WTC11 (cell line): Measurements from ENCODE around the gene SMG1. TPM values are rescaled to one million over a fixed set of nuclear protein-coding genes. Genes with fewer than 3 reads are reported as not detected.
"Not testable (repeated sequence)": the region's sequence is repeated elsewhere in the genome, so short reads cannot be mapped to it uniquely, and the experiment has no call there.

Experiments
- ATAC-seq: fragments of 200-7000 bp; cut with Tn5 transposase; 2 replicates; pipeline ENCODE4 v1.10.0; 2021; ENCODE audit warnings: mild to moderate bottlenecking, moderate library complexity
- CTCF ChIA-PET: fragments of 300-600 bp; sonication (Branson Sonifier 250); formaldehyde crosslinking; loops from one replicate; lab custom pipeline; 2021; ENCODE audit warnings: antibody characterized with exemption; lab: Charles Lee
- POLR2A ChIA-PET: fragments of 350-600 bp; sonication (Branson Sonifier 250); formaldehyde crosslinking; loops from one replicate; lab custom pipeline; 2021; ENCODE audit warnings: antibody characterized with exemption; lab: Charles Lee
- DNase-seq: peaks from one replicate; pipeline ENCODE4 v3.0.0; 2021; ENCODE audit warnings: low spot score
- H3K27ac Mint-ChIP-seq: 2 replicates; pipeline ENCODE4 v1.8.0; 2021; ENCODE audit warnings: mixed read lengths
- H3K27me3 Mint-ChIP-seq: 2 replicates; pipeline ENCODE4 v1.8.0; 2021; ENCODE audit warnings: low read depth, mild to moderate bottlenecking, moderate library complexity, mixed read lengths
- H3K36me3 Mint-ChIP-seq: 2 replicates; pipeline ENCODE4 v1.8.0; 2021; ENCODE audit warnings: mixed read lengths
- H3K4me1 Mint-ChIP-seq: 2 replicates; pipeline ENCODE4 v1.8.0; 2022; ENCODE audit warnings: mixed read lengths
- H3K4me3 Mint-ChIP-seq: 2 replicates; pipeline ENCODE4 v1.8.0; 2021; ENCODE audit warnings: mild to moderate bottlenecking, moderate library complexity, mixed read lengths
- H3K9me3 Mint-ChIP-seq: 2 replicates; pipeline ENCODE4 v1.8.0; 2021; ENCODE audit warnings: mixed read lengths
- ATF1 ChIP-seq: sonication (generic); formaldehyde crosslinking; IDR thresholded peaks from 2 replicates; pipeline ENCODE4 v1.8.1; 2023; ENCODE audit warnings: mild to moderate bottlenecking, moderate library complexity, missing genetic modification reagents
- ATF3 ChIP-seq: sonication (generic); formaldehyde crosslinking; conservative IDR thresholded peaks from 2 replicates; pipeline ENCODE4 v1.8.1; 2022; ENCODE audit warnings: mild to moderate bottlenecking, missing genetic modification reagents
- CREB1 ChIP-seq: sonication (generic); formaldehyde crosslinking; IDR thresholded peaks from 2 replicates; pipeline ENCODE4 v1.8.0; 2023; ENCODE audit warnings: mild to moderate bottlenecking, missing genetic modification reagents
- ELF4 ChIP-seq: sonication (generic); formaldehyde crosslinking; IDR thresholded peaks from 2 replicates; pipeline ENCODE4 v1.8.1; 2022; ENCODE audit warnings: low read depth, mild to moderate bottlenecking, moderate library complexity, missing genetic modification reagents
- EMX1 ChIP-seq: fragments of 250-450 bp; sonication (Bioruptor Pico); IDR thresholded peaks from 2 replicates; pipeline ENCODE4 v1.8.0; 2021; ENCODE audit warnings: mild to moderate bottlenecking
- GABPB1 ChIP-seq: sonication (generic); formaldehyde crosslinking; IDR thresholded peaks from 2 replicates; pipeline ENCODE4 v1.8.1; 2023; ENCODE audit warnings: mild to moderate bottlenecking, missing genetic modification reagents
- HMGA2 ChIP-seq: fragments of 250-450 bp; sonication (Bioruptor Pico); IDR thresholded peaks from 2 replicates; pipeline ENCODE4 v1.4.0; 2021; ENCODE audit warnings: mild to moderate bottlenecking, moderate library complexity
- MYBL2 ChIP-seq: sonication (generic); formaldehyde crosslinking; IDR thresholded peaks from 2 replicates; pipeline ENCODE4 v1.8.1; 2023; ENCODE audit warnings: mild to moderate bottlenecking, moderate library complexity, missing genetic modification reagents
- OVOL2 ChIP-seq: fragments of 250-450 bp; sonication (Bioruptor Pico); IDR thresholded peaks from 2 replicates; pipeline ENCODE4 v1.9.0; 2021; ENCODE audit warnings: mild to moderate bottlenecking, borderline replicate concordance
- PRRX2 ChIP-seq: fragments of 250-450 bp; sonication (Bioruptor Pico); IDR thresholded peaks from 2 replicates; pipeline ENCODE4 v1.8.0; 2021; ENCODE audit warnings: mild to moderate bottlenecking
- SOX15 ChIP-seq: fragments of 250-450 bp; sonication (Bioruptor Pico); IDR thresholded peaks from 2 replicates; pipeline ENCODE4 v1.9.0; 2021; ENCODE audit warnings: mild to moderate bottlenecking
- ZBTB21 ChIP-seq: sonication (generic); formaldehyde crosslinking; IDR thresholded peaks from 2 replicates; pipeline ENCODE4 v1.8.1; 2023; ENCODE audit warnings: mild to moderate bottlenecking, missing genetic modification reagents, borderline replicate concordance
- ZNF281 ChIP-seq: sonication (generic); formaldehyde crosslinking; IDR thresholded peaks from 2 replicates; pipeline ENCODE4 v1.8.0; 2023; ENCODE audit warnings: mild to moderate bottlenecking, missing genetic modification reagents
- ZNF317 ChIP-seq: sonication (generic); formaldehyde crosslinking; IDR thresholded peaks from 2 replicates; pipeline ENCODE4 v1.8.1; 2023; ENCODE audit warnings: low read depth, mild to moderate bottlenecking, moderate library complexity, missing genetic modification reagents, borderline replicate concordance
- ZNF671 ChIP-seq: fragments of 250-450 bp; sonication (Bioruptor Pico); IDR thresholded peaks from 2 replicates; pipeline ENCODE4 v1.8.0; 2021; ENCODE audit warnings: mild to moderate bottlenecking
- total RNA-seq: library from RNA; stranded (reverse); gene quantifications from 3 replicates; pipeline ENCODE4 v1.2.3, GENCODE V29; 2021
- TF ChIP-seq, protein P1 (sequence below): fragments of 250-450 bp; sonication (Bioruptor Pico); IDR thresholded peaks from 2 replicates; pipeline ENCODE4 v1.9.0; 2021; ENCODE audit warnings: mild to moderate bottlenecking, borderline replicate concordance
- TF ChIP-seq, protein P2 (sequence below): sonication (generic); formaldehyde crosslinking; IDR thresholded peaks from 2 replicates; pipeline ENCODE4 v1.8.0; 2022; ENCODE audit warnings: mild to moderate bottlenecking, missing genetic modification reagents
- TF ChIP-seq, protein P3 (sequence below): sonication (generic); formaldehyde crosslinking; IDR thresholded peaks from 2 replicates; pipeline ENCODE4 v1.8.1; 2022; ENCODE audit warnings: mild to moderate bottlenecking, moderate library complexity, missing genetic modification reagents

SMG1 gene
- total RNA-seq, 1 experiment from 2014 or later: 72.2 TPM

DNA sequence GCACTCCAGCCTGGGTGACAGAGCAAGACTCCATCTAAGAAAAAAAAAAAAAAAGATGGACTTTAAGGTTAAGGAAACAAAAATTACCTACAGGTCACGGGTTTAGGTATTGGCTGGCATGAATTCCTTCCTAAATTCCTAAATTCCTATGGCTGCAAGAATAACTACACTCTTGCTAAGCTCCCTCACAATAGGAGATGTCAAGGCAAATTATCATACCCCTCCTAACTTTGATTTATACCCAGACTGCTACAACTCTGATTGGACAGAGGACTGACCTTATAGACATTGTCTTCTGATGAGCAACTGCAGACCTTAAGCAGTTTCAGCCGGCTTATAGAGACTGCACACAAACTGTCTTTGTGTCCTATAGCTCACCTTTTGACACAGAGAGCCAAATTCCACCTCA, 32.4 kb upstream of the SMG1 start:
- H3K36me3 Mint-ChIP-seq: no peaks in the 10 kb centered on the region
- H3K27me3 Mint-ChIP-seq: no peaks in the 10 kb centered on the region; the same call in 1 of the 2 replicates
- H3K4me3 Mint-ChIP-seq: no peak overlapping the region
- 0 out of 2 replicates have a peak, but pooled peaks cover 7% of the 10 kb centered on the region for H3K4me1 Mint-ChIP-seq
- ChIA-PET CTCF (interaction anchor here (0.5 to 2.2 kb wide), 6 partner anchors 11 to 221 kb away, joined by 3 to 10 read pairs (median 4); partner anchors contain the start of gene ARL6IP1), POLR2A (no interaction called here)
- no peaks in the 10 kb centered on the region for H3K9me3 Mint-ChIP-seq
- TF ChIP-seq ZNF671 (CRISPR knock-in tag) (no peak), ZNF317 (no peak), ZNF281 (CRISPR knock-in tag) (no peak), CREB1 (CRISPR knock-in tag) (no peak), ATF1 (CRISPR knock-in tag) (no peak), OVOL2 (no peak), ELF4 (CRISPR knock-in tag) (no peak), MYBL2 (CRISPR knock-in tag) (no peak), ATF3 (CRISPR knock-in tag) (no peak), HMGA2 (CRISPR knock-in tag) (no peak), PRRX2 (no peak), ZBTB21 (no peak), SOX15 (CRISPR knock-in tag) (no peak), GABPB1 (CRISPR knock-in tag) (no peak), EMX1 (CRISPR knock-in tag) (no peak)
- TF ChIP-seq, protein P1, sequence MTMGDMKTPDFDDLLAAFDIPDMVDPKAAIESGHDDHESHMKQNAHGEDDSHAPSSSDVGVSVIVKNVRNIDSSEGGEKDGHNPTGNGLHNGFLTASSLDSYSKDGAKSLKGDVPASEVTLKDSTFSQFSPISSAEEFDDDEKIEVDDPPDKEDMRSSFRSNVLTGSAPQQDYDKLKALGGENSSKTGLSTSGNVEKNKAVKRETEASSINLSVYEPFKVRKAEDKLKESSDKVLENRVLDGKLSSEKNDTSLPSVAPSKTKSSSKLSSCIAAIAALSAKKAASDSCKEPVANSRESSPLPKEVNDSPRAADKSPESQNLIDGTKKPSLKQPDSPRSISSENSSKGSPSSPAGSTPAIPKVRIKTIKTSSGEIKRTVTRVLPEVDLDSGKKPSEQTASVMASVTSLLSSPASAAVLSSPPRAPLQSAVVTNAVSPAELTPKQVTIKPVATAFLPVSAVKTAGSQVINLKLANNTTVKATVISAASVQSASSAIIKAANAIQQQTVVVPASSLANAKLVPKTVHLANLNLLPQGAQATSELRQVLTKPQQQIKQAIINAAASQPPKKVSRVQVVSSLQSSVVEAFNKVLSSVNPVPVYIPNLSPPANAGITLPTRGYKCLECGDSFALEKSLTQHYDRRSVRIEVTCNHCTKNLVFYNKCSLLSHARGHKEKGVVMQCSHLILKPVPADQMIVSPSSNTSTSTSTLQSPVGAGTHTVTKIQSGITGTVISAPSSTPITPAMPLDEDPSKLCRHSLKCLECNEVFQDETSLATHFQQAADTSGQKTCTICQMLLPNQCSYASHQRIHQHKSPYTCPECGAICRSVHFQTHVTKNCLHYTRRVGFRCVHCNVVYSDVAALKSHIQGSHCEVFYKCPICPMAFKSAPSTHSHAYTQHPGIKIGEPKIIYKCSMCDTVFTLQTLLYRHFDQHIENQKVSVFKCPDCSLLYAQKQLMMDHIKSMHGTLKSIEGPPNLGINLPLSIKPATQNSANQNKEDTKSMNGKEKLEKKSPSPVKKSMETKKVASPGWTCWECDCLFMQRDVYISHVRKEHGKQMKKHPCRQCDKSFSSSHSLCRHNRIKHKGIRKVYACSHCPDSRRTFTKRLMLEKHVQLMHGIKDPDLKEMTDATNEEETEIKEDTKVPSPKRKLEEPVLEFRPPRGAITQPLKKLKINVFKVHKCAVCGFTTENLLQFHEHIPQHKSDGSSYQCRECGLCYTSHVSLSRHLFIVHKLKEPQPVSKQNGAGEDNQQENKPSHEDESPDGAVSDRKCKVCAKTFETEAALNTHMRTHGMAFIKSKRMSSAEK: no peak
- TF ChIP-seq, protein P2, sequence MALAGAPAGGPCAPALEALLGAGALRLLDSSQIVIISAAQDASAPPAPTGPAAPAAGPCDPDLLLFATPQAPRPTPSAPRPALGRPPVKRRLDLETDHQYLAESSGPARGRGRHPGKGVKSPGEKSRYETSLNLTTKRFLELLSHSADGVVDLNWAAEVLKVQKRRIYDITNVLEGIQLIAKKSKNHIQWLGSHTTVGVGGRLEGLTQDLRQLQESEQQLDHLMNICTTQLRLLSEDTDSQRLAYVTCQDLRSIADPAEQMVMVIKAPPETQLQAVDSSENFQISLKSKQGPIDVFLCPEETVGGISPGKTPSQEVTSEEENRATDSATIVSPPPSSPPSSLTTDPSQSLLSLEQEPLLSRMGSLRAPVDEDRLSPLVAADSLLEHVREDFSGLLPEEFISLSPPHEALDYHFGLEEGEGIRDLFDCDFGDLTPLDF: no peak
- TF ChIP-seq, protein P3, sequence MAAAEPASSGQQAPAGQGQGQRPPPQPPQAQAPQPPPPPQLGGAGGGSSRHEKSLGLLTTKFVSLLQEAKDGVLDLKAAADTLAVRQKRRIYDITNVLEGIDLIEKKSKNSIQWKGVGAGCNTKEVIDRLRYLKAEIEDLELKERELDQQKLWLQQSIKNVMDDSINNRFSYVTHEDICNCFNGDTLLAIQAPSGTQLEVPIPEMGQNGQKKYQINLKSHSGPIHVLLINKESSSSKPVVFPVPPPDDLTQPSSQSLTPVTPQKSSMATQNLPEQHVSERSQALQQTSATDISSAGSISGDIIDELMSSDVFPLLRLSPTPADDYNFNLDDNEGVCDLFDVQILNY (CRISPR knock-in tag): no peak
- no peak for DNase-seq
- H3K27ac Mint-ChIP-seq: no peak overlapping the region
- ATAC-seq: no peak

GRCh38 chr16:18956658-18957241, 30.5 kb upstream of the SMG1 start:
- H3K4me3 Mint-ChIP-seq, H3K4me1 Mint-ChIP-seq, H3K27ac Mint-ChIP-seq, CTCF ChIA-PET, H3K9me3 Mint-ChIP-seq, H3K36me3 Mint-ChIP-seq, POLR2A ChIA-PET, H3K27me3 Mint-ChIP-seq, ATAC-seq, DNase-seq: not testable (repeated sequence)

DNA sequence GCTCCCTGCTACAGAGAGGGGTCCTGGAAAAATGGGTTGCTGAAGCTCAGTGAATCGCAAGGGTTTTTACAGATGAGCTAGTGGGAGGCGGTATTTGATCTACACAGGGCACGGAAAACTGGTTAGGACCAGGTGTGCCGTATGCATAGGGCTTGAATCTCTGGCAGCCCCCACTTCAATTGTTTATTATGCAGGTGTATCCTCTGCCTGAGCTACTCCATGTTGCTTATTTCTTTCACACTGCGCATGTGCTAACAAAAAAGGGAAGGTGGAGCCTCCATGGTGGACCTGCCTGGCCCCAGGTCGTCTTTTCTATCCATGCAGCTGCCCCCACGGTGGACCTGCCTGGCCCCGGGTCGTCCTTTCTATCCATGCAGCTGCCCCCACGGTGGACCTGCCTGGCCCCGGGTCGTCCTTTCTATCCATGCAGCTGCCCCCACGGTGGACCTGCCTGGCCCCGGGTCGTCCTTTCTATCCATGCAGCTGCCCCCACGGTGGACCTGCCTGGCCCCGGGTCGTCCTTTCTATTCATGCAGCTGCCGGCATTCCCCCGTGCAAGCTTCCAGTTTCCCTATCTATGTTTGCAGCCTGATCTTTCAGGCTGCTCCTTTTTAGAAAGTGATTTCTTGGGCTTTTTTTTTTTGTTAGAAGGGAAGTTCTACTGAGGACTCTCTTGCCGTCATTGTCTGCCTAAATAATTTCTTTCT, 29.8 kb upstream of the SMG1 start:
- DNase-seq, H3K4me3 Mint-ChIP-seq, H3K4me1 Mint-ChIP-seq, H3K9me3 Mint-ChIP-seq, POLR2A ChIA-PET, H3K27me3 Mint-ChIP-seq, H3K27ac Mint-ChIP-seq, H3K36me3 Mint-ChIP-seq, ATAC-seq: not testable (repeated sequence)
- CTCF ChIA-PET: interaction anchor here (2.2 kb wide), 1 partner anchor 9 kb away, joined by 10 read pairs; no protein-coding TSS in a partner anchor
